Measurements from ENCODE around the gene ANXA11. TPM values are rescaled to one million over a fixed set of nuclear protein-coding genes. Genes with fewer than 3 reads are reported as not detected.

Gene ANXA11
- total and polyA plus RNA-seq, 2 donors (not counting 1 experiment from before 2014, with no cell fraction given), result 88.3 to 177 TPM

DNA sequence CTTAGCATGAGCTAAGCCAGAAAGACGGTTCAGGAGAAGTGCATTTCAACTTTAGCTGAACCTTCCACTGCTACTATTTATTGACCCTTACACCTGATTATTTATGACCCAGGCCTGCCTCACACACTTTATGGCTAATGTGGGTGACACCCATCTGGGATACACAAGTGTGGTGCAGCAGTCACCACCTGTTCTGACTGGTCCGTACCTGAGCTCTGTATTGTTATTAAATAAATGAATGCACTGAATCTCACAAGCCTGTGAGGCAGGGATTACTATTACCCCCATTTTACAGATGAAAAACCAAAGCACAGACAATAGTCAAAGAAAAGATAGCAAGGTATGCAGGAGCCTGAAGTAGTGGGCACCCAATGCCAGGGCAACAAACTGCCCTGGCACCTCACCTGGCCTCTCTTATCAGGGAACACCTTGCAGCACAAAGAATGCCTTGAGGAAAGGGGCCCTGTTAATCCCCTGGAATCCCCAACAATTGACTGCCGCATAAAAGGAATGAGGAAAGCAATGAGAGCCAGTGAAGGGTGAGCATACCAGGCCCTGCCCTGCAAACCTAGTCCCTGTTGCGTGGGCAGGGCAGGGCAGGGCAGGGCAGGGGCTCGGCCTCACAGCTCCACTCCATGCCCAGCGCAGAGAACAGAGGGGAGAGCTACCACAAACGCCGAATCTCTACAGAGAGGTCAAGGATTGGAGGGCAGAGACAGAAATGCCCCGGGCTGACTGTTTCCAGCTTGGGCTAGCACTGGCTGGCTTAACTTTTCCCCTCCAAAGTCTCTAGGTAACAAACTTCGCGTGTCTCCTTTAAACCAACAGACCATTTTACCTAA is 1.3 kb downstream of the ANXA11 start:
- peaks cover 62% of the 10 kb centered on the region for H3K4me1 Mint-ChIP-seq
- Histone ChIP-seq H3K79me2 (ENCODE audit: control insufficient read depth, insufficient read depth, low read length) (peaks cover 90% of the 10 kb centered on the region), H4K20me1 (ENCODE audit: control insufficient read depth, insufficient read depth, low read length, poor library complexity, severe bottlenecking) (peaks cover 52% of the 10 kb centered on the region), H3K27me3 (replicated peaks in 1 of 4; ENCODE audit: control extremely low read depth in 1 of 4, control insufficient read depth in 3 of 4, insufficient read depth in 4 of 4, low read length in 3 of 4) (no peaks in the 10 kb centered on the region), H3K27ac (ENCODE audit: low read length in 2 of 2) (peak overlapping the region; percentile 56 to 91), H3K4me3 (ENCODE audit: control extremely low read depth in 1 of 5, extremely low read depth in 1 of 5, insufficient read depth in 1 of 5, low read depth in 2 of 5, low read length in 4 of 5) (peak overlapping the region; percentile 53 to 90 (median 74)), H3K9me3 (ENCODE audit: control extremely low read depth in 1 of 3, control insufficient read depth in 2 of 3, insufficient read depth in 1 of 3, low read length in 2 of 3) (no peaks in the 10 kb centered on the region), H2AFZ (ENCODE audit: insufficient read depth, low read depth, low read length, poor library complexity, severe bottlenecking) (peak overlapping the region; percentile 99), H3K4me2 (replicated peaks; ENCODE audit: low read depth, low read length, poor library complexity, severe bottlenecking) (peak overlapping the region; percentile 92), H3K4me1 (ENCODE audit: control insufficient read depth in 2 of 2, insufficient read depth in 2 of 2, low read length in 2 of 2) (peaks cover 50 to 59% of the 10 kb centered on the region in 2 donors), H3K9ac (ENCODE audit: low read length) (peak overlapping the region; percentile 75), H3K36me3 (replicated peaks in 1 of 2; ENCODE audit: control extremely low read depth in 1 of 2, control insufficient read depth in 1 of 2, extremely low read depth in 1 of 2, insufficient read depth in 2 of 2, low read length in 1 of 2) (peaks cover 0 to 18% of the 10 kb centered on the region in 2 experiments)
- ATAC-seq (ENCODE audit: low read depth), result no peak
- intact Hi-C loops (cut with micrococcal nuclease), result loop anchor here (2.0 to 10.0 kb wide), 5 partner anchors 37 to 759 kb away; partner anchors contain the start of genes NUTM2E, TSPAN14 and ZCCHC24
- TF ChIP-seq EZH2 (IDR thresholded peaks at IDR 0.05; ENCODE audit: borderline replicate concordance, insufficient read depth, low read depth, low read length, poor library complexity, severe bottlenecking) (no peak), CTCF (IDR thresholded peaks at IDR 0.05) (no peak)
- CTCF ChIA-PET, result interaction anchor here (1.0 to 8.3 kb wide), 8 partner anchors 10 to 145 kb away, joined by 4 to 85 read pairs (median 8); no protein-coding TSS in a partner anchor
- POLR2A ChIA-PET, result interaction anchor here (1.0 to 3.9 kb wide), 3 partner anchors 9 to 60 kb away, joined by 4 to 33 read pairs (median 6); no protein-coding TSS in a partner anchor
- peak overlapping the region; percentile 96 for H3K27ac Mint-ChIP-seq
- 28% methylated on average over 7 of the region's 11 CpGs for WGBS (ENCODE audit: insufficient coverage)
- H3K27me3 Mint-ChIP-seq, result no peaks in the 10 kb centered on the region
- no peaks in the 10 kb centered on the region for H3K9me3 Mint-ChIP-seq (ENCODE audit: insufficient read depth)
- no peak for DNase-seq
- peak overlapping the region; percentile 93 for H3K4me3 Mint-ChIP-seq

All from B cell (primary cell).